ENCODE measurements around the gene ARHGAP19. TPM values are rescaled to one million over a fixed set of nuclear protein-coding genes. Genes with fewer than 3 reads are reported as not detected.

Gene ARHGAP19
- total RNA-seq, 4 donors from 2014 or later = 4.5 to 19.4 (median 5.3) TPM

DNA sequence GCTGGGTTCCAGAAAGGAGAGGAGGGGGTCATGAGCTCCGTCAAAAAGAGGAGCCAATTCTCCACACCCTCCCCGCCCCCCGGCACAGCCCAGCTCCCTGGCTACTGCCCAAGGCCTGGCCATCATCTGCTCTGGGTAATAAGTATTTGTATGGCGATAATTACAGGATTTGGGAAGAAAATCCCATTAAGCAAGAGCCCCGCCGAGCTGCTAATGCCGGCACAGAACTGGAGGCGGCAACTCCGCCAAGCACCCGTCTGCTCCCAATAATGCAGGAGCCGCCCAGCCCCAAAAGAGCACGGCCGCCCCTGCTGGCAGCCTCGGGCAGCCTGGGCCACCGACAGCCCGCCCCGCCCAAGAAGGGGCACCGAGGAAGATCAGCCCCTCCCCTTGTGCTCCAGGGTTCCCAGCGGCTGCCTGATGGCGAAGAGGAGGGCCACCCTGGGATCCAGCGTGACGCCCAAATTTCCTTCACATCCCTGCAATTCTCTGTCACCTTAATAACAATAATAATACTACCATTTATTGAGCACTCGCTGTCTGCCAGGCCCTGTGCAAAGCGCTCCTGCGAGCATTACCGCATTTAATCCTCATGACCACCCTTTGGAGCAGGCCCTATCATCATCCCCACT is 112.6 kb downstream of the ARHGAP19 start:
- ATAC-seq (ENCODE audit: low FRiP score) (no peak), DNase-seq (ENCODE audit: low spot score) (no peak)
- TF ChIP-seq, protein P1, sequence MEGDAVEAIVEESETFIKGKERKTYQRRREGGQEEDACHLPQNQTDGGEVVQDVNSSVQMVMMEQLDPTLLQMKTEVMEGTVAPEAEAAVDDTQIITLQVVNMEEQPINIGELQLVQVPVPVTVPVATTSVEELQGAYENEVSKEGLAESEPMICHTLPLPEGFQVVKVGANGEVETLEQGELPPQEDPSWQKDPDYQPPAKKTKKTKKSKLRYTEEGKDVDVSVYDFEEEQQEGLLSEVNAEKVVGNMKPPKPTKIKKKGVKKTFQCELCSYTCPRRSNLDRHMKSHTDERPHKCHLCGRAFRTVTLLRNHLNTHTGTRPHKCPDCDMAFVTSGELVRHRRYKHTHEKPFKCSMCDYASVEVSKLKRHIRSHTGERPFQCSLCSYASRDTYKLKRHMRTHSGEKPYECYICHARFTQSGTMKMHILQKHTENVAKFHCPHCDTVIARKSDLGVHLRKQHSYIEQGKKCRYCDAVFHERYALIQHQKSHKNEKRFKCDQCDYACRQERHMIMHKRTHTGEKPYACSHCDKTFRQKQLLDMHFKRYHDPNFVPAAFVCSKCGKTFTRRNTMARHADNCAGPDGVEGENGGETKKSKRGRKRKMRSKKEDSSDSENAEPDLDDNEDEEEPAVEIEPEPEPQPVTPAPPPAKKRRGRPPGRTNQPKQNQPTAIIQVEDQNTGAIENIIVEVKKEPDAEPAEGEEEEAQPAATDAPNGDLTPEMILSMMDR (IDR thresholded peaks at IDR 0.05) = no peak

DNA sequence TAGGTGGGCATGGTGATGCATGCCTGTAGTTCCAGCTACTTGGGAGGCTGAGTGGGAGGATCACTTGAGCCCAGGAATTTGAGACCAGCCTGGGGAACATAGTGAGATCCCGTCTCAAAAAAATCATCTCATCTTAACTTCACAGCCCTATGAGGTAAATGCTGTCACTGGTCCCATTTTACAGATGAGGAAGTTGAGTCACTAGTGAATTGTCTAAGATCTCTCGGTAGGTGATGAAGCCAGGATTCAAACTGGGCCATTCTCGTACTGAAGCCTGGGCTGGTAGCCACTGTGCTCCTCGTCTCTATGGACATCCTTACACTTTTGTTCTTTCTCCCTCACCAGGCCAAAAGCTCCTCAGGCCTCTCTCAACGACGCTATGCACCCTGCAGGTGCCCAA is 113.1 kb downstream of the ARHGAP19 start:
- TF ChIP-seq, protein P1 (IDR thresholded peaks at IDR 0.05) = no peak
- ATAC-seq (ENCODE audit: low FRiP score) (no peak), DNase-seq (ENCODE audit: low spot score) (no peak)

DNA sequence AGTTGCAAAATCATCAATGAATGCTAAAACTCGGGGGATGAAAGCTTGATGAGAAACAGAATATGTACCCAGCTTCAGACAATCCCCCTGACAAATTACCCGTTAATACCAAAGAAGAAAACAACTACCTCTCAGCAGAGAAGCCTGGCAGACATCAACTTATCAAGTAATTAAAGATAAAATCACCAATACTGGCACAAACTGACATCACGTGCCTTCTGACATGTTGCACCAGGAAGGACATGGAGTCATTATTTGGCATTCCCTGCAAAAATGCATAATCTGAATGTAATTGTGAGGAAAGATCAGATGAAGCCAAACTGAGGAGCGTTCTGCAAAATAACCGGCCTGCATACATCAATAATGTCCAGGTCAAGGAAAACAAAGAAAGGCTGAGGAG is 114.4 kb downstream of the ARHGAP19 start:
- TF ChIP-seq, protein P1 (IDR thresholded peaks at IDR 0.05) = no peak
- DNase-seq (ENCODE audit: low spot score) (no peak), ATAC-seq (ENCODE audit: low FRiP score) (no peak)

DNA sequence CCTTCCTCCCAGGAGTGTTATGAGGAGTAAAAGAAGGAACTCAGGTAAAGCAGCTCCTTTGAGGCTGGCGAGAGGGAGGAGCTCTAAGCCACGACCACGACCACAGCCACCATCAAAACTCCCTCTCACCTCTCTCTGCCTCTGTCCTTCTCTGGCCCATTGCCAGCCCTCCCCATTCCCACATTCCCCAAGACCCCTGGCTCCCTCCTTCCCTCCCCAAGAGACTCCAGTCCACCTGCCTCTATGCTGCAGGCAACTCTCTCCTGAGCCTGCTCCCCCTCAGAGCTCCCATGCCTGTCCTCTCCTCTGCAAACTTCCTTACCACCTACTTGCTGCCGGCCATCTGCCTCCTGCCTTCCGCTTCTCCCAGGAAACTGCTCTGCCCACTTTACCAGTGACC is 116.2 kb downstream of the ARHGAP19 start:
- ATAC-seq (ENCODE audit: low FRiP score) (no peak), DNase-seq (ENCODE audit: low spot score) (no peak)

DNA sequence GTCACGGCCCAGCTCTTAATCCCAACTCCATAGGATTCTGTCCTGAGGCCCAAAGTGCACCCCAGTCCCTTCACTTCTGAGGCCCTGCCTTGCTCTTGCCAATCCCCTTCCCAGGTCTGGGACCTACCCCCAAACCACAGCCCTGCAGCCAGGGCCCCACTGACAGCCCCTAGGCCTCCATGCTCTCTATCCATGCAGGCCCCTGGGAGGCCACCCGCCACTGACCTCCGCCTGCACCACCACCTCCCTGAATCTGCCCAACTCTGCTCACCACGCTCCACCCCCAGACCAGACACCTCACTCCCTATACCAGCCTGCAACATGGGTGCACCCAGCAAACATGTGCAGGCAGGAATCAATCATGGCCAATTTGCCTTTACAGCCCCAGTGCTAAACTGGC is 116.9 kb downstream of the ARHGAP19 start:
- TF ChIP-seq, protein P1 (IDR thresholded peaks at IDR 0.05) = no peak
- ATAC-seq (ENCODE audit: low FRiP score) (no peak), DNase-seq (ENCODE audit: low spot score) (no peak)

More for the DNA sequence above, 116.2 kb downstream of the ARHGAP19 start:
- TF ChIP-seq, protein P1 (IDR thresholded peaks at IDR 0.05) = no peak

DNA sequence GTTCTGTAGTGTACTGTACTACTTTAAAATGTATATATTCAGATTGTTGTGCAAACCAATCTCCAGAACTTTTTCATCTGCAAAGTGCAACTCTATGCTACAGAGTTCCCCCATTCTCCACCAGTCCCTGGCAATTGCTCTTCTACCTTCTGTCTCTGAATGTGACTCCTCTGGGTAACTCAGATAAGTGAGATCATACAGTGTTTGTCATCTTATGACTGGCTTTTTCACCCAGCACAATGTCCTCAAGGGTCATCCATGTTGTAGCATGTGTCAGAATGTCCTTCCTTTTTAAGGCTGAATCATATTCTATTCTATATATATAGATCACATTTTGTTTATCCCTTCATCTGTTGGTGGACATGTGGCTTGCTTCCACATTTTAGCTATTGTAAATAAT is 117.5 kb downstream of the ARHGAP19 start:
- TF ChIP-seq, protein P1 (IDR thresholded peaks at IDR 0.05) = no peak
- DNase-seq (ENCODE audit: low spot score) (no peak), ATAC-seq (ENCODE audit: low FRiP score) (no peak)

DNA sequence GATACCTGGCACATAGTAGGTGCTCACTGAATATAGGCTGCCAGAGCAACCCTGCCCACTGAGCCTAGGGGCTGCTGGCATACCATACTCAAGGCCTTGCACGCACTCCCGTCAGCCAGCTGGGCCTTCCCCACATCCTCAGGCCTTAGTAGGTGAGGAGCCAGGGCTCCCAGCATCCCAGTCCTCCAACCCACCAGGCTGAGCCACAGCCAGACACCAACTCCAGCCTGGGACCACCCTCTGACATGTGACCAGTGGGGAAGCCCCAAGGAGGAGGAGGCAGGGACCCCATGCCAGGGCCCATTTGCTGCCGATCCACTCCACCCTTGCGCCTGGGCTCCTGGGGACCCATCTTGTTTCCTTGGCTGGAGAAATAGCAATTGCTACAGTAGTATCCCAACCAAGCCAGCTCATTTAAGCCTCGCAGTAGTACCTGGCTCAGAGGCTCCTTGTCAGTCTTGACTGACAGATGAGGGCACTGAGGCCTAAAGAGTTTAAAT is 118.1 kb downstream of the ARHGAP19 start:
- DNase-seq (ENCODE audit: low spot score) (no peak), ATAC-seq (ENCODE audit: low FRiP score) (no peak)
- TF ChIP-seq, protein P1 (IDR thresholded peaks at IDR 0.05) = no peak

Measured in omental fat pad (tissue), 4 donors.